Tongue (tissue), 2 donors: ENCODE measurements around the gene CUBN. TPM values are rescaled to one million over a fixed set of nuclear protein-coding genes. Genes with fewer than 3 reads are reported as not detected.
A peak's percentile ranks its signal among the peaks of the same experiment; 100 is the strongest.

Experiments used
- DNase-seq: peaks from one replicate; pipeline ENCODE4 v3.0.0-alpha.2; 2015
- total RNA-seq: library from RNA; depleted of rRNA; stranded (reverse); fragments of >200 nt; gene quantifications from one replicate; pipeline ENCODE4 v1.2.3, GENCODE V29; 2014

Gene CUBN
- total RNA-seq, 1 donor from 2014 or later = 3.5 TPM

DNA sequence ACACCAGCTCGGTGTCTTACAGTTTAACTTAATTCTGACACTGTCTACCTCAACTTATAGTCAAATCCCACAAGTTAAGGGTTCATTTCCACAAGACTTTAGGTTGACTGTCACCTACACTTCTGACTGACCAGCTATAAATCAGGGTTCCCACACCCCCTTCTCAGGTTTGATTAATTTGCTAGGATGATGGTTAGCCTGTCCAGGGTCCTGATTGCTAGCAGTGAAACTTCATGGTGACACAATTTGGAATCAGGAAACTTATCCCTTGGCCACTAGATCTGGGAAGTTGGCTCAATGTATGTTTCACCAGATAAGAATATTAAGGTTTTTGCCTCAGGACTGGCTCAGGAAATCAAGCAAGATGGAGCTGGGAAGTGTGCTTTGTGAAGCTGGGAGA is 309.6 kb downstream of the CUBN start:
- no peak for DNase-seq

- DNase-seq = no peak
These were observed 310.2 kb downstream of the CUBN start for GRCh38 chr10:16819436-16819835.

- DNase-seq = no peak
These were observed 310.6 kb downstream of the CUBN start for GRCh38 chr10:16819026-16819425.

DNA sequence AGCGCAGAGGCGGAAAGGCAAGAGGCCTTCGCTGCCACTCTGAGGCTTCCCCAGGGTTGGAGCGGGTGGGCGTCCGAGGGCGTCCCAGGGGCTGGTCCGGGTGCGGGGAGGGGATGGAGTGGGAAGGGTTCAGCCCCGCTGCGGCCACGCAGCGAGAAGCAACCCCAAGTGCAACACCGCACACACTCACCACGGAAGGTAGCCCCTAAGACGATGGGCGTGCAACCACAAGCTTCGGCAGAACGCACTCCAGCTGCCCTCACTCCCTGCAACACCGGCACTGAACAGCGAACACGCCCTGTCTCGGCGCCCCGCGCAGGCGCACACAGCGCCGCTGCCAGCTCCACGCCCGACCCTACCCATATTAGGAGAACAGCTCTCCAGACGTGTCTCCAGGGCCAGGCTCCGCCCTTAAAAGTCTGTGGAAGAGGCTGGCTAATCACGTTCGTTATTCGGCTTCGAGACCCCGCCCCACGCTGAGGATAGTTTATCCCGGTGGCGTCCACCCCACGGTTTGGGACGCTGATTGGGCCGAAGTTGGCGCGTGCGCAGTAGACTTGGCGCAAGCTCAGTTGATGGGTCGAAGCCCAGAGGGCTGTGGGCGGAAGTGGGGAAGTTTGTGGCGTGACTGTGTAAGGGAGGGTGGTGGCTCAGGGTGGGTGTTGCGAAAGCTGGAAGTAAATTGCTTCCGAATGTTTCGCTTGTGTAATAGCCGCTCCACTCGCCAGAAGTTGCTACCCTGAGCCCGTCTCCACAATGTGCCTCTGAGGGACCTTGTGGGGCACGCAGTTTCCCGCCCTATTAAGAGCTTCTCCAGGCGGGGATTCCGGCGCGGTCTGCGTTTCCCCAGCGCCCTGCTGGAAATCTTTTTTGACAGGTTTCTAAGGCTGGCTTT is 312.2 kb downstream of the CUBN start, which contains the start of gene RSU1:
TSS of gene RSU1 (minus strand) at position 300 of the 895 bp plus-strand sequence. CDS start 343 bp downstream, outside the sequence.
- DNase-seq = peak; percentile 100

GRCh38 chr10:16816830-16817124 is 312.8 kb downstream of the CUBN start:
- DNase-seq = no peak

- peak; percentile 8 for DNase-seq
These were observed 313.4 kb downstream of the CUBN start for GRCh38 chr10:16816171-16816570.

- no peak for DNase-seq
These were observed 315.6 kb downstream of the CUBN start for GRCh38 chr10:16814012-16814411.

GRCh38 chr10:16812676-16813075 is 316.9 kb downstream of the CUBN start:
- DNase-seq = no peak

GRCh38 chr10:16811765-16812164 is 317.8 kb downstream of the CUBN start:
- DNase-seq = no peak

DNA sequence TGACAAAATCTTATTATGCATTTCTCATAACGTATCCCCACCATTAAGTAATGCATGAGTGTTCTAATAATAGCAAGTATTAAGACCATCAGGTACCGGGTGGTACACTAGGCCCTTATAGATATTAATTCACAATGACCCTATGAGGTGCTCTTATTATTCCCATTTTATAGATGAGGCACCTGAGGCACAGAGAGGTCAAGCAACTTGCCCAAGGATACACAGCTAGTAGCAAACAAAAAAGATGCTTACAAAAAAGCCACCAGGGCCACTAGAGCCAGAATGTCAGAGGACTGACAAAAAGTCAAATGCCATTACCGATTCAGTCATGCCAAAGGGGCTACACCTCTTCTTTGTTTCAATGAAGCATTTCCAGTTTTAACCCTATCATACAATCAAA is 318.3 kb downstream of the CUBN start:
- no peak for DNase-seq

DNA sequence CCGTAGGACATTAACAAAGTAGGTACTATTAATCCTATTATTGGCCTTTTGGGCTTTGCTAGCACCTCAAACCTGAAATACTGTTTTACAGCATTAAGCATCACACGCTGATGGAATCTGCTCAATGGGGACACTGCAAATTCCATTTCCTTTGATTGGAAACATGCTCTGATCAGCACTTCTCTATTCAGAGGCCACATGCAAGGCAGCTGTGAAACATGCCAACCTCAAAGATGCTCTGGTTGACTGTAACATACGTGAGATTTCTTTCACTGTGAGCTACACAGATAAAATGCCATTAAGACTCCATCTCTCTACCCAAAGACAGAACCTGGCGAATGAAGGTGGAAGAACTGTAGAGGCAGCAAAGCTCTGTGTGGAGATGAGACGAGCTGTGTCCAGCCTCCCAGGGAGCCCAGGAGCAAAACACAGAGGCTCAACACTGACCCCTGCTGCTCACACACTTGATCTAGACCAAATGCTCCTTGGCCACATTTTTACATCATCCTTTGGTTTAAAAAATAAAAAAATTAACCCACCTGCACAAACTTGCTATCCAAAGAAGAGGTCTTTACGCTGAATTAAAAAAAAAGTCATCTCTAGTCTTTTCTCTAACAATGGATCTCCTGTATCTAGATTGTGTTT is 320.4 kb downstream of the CUBN start:
- DNase-seq = no peak

- no peak for DNase-seq
These were observed 325.5 kb downstream of the CUBN start for GRCh38 chr10:16804123-16804522.

GRCh38 chr10:16803464-16803863 is 326.1 kb downstream of the CUBN start:
- no peak for DNase-seq

DNA sequence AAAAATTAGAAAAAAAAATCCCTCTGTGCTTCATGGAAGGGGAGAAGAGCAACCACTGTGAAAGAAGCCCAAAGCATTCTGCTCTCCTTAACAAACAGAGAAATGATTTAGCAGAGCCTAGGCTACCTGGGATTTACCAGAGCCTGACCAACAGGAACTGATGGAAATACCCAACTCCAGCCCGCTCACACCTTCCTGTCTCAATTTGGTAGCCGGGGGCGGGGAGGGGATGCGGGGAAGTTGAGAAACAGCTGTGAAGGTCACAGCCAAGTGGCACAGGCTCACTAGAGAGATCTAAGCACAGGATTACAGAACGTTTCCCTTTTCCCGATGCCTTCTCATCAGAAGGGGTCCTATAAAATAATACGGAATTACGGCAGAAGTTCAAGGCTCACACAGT is 330.0 kb downstream of the CUBN start:
- no peak for DNase-seq

GRCh38 chr10:16798571-16798970 is 331.0 kb downstream of the CUBN start:
- DNase-seq = no peak

DNA sequence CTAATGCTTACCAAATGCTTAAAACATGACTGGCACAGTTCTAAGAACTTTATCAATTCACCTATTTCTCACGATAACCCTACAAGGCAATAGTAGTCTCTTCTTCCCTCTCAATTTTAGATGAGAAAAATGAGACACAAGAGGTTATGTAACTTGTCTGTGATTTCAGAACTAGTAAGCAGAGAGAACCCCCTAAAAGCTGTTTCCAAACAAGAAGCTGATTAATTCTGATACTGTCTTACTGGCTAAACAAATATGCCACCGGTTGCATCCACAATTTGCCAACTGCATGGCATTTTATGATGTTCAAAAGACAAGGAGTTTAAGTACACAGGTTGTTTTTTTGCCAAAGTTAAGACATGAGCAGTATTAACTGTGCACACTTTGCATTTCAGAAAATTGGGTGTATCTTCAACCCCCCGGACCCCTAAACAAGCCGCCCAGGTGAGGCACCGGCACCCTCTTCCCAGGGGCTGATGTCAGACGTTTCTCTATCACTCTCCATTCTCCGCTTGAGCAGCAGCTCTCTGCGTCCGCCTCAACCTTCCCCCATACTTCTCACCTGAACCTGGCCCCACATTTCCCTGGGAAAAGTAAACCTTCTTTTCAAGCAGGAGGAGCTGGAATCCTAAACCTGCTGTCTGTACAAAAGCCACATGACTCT is 334.1 kb downstream of the CUBN start:
- no peak for DNase-seq

DNA sequence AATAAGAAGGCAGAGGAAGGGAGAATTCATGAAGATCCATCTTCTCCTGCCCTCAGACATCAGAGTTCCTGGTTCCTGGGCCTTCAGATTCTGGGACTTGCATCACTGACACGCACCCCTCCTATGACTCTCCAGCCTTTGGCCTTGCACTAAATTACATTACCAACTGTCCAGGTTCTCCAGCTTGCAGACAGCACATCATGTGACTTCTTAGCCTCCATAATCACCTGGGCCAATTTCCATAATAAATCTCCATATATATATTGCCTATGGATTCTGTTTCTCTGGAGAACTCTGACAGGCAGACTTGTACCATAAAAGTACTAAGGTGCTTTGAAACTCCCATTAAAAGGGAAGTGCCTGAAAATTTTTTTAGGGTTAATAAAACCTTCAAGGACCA is 335.6 kb downstream of the CUBN start:
- DNase-seq = no peak

GRCh38 chr10:16792675-16793074 is 336.9 kb downstream of the CUBN start:
- peak; percentile 35 for DNase-seq

GRCh38 chr10:16789765-16790164 is 339.8 kb downstream of the CUBN start:
- DNase-seq = no peak

DNA sequence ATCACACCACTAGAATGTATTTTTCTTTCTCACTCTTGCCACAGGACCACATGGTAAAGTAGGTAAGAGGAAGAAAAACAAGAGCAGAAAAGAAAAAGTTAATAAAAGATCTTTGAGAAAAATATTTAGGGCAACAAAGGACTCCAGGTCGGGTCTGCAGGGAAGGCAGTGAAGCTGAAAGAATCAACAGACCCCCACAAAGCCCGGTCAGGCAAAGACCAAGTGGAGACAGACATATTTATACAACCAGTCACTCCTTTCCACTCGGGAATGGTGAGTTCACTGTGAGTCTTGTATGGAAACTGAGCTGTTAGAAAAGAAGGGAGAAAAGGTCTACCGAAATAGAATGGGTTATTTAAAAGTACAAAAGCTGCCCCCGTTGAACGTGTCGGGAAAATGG is 340.4 kb downstream of the CUBN start:
- no peak for DNase-seq

GRCh38 chr10:16788778-16789177 is 340.8 kb downstream of the CUBN start:
- DNase-seq = no peak

- no peak for DNase-seq
These were observed 341.5 kb downstream of the CUBN start for GRCh38 chr10:16788125-16788524.

GRCh38 chr10:16787361-16787791 is 342.2 kb downstream of the CUBN start:
- DNase-seq = no peak
